Kidney capillary endothelial cell (primary cell): ENCODE measurements around the gene KIFAP3.
"Not testable (repeated sequence)": the region's sequence is repeated elsewhere in the genome, so short reads cannot be mapped to it uniquely, and the experiment has no call there.

Source experiments
- DNase-seq: peaks from one replicate; pipeline ENCODE4 v3.0.0-alpha.2; 2018; ENCODE audit warnings: low spot score

KIFAP3 gene

GRCh38 chr1:170063109-170063826, 11.2 kb downstream of the KIFAP3 start:
- DNase-seq, result no peak

GRCh38 chr1:170061676-170062075, 12.8 kb downstream of the KIFAP3 start:
- not testable (repeated sequence) for DNase-seq

- DNase-seq, result not testable (repeated sequence)
Observed at GRCh38 chr1:170060015-170060520, 14.4 kb downstream of the KIFAP3 start.

- no peak for DNase-seq
Observed at GRCh38 chr1:170049176-170049800, 25.2 kb downstream of the KIFAP3 start.

GRCh38 chr1:170048515-170048914, 26.0 kb downstream of the KIFAP3 start:
- no peak for DNase-seq

GRCh38 chr1:170044187-170044586, 30.3 kb downstream of the KIFAP3 start:
- DNase-seq, result no peak

- DNase-seq, result no peak
Observed at GRCh38 chr1:170041423-170042192, 32.9 kb downstream of the KIFAP3 start.

GRCh38 chr1:170032531-170033280, 41.8 kb downstream of the KIFAP3 start:
- DNase-seq, result no peak

- DNase-seq, result no peak
Observed at GRCh38 chr1:170030212-170030611, 44.3 kb downstream of the KIFAP3 start.

- no peak for DNase-seq
Observed at GRCh38 chr1:170027760-170028159, 46.7 kb downstream of the KIFAP3 start.

- no peak for DNase-seq
Observed at GRCh38 chr1:170020859-170021258, 53.6 kb downstream of the KIFAP3 start.

GRCh38 chr1:170017478-170017877, 57.0 kb downstream of the KIFAP3 start:
- DNase-seq, result no peak

GRCh38 chr1:170012920-170013319, 61.6 kb downstream of the KIFAP3 start:
- DNase-seq, result no peak

- DNase-seq, result peak; percentile 7
Observed at GRCh38 chr1:170010443-170010842, 64.1 kb downstream of the KIFAP3 start.

GRCh38 chr1:170009551-170009950, 64.9 kb downstream of the KIFAP3 start:
- DNase-seq, result no peak

- DNase-seq, result not testable (repeated sequence)
Observed at GRCh38 chr1:170008745-170009144, 65.8 kb downstream of the KIFAP3 start.

GRCh38 chr1:170003270-170003835, 71.1 kb downstream of the KIFAP3 start:
- DNase-seq, result not testable (repeated sequence)

GRCh38 chr1:170001266-170001665, 73.2 kb downstream of the KIFAP3 start:
- DNase-seq, result no peak

- DNase-seq, result no peak
Observed at GRCh38 chr1:169999761-170000160, 74.7 kb downstream of the KIFAP3 start.

- DNase-seq, result peak; percentile 4
Observed at GRCh38 chr1:169999331-169999741, 75.2 kb downstream of the KIFAP3 start.

GRCh38 chr1:169995993-169996392, 78.5 kb downstream of the KIFAP3 start:
- DNase-seq, result no peak

- no peak for DNase-seq
Observed at GRCh38 chr1:169989246-169989645, 85.2 kb downstream of the KIFAP3 start.
